ENCODE measurements around the gene NCOA3.

The NCOA3 gene

DNA sequence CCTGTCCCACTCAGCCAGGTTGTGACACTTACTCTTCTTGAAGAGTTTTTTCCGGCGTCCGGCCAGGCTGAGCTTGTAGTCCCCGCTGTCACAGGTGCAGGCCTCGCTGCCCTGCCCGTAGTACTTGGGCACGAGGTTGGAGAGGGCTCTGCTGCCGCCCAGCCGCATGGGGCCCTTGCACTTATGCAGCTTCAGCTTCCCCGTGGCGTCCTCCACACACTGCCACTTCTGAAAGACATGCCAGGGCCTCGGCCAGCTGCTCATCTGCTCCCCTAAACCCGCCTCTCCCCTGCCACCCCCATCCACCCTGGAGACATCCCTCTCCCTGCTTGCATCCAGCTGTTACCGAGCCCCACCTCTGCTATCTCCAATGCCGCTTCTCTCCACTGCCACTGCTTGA lies 170.5 kb downstream of the NCOA3 start:
- no peaks in the 10 kb centered on the region for H3K27me3 ChIP-seq (replicated peaks; ENCODE audit: control insufficient read depth, insufficient read depth, low read length)
- no peak overlapping the region for H3K4me3 ChIP-seq (replicated peaks; ENCODE audit: low read depth, low read length)
- DNase-seq (ENCODE audit: extremely low read depth, insufficient read length): no peak
- no peaks in the 10 kb centered on the region for H3K36me3 ChIP-seq (ENCODE audit: control insufficient read depth, insufficient read depth, low read length)
- TF ChIP-seq, protein P1, sequence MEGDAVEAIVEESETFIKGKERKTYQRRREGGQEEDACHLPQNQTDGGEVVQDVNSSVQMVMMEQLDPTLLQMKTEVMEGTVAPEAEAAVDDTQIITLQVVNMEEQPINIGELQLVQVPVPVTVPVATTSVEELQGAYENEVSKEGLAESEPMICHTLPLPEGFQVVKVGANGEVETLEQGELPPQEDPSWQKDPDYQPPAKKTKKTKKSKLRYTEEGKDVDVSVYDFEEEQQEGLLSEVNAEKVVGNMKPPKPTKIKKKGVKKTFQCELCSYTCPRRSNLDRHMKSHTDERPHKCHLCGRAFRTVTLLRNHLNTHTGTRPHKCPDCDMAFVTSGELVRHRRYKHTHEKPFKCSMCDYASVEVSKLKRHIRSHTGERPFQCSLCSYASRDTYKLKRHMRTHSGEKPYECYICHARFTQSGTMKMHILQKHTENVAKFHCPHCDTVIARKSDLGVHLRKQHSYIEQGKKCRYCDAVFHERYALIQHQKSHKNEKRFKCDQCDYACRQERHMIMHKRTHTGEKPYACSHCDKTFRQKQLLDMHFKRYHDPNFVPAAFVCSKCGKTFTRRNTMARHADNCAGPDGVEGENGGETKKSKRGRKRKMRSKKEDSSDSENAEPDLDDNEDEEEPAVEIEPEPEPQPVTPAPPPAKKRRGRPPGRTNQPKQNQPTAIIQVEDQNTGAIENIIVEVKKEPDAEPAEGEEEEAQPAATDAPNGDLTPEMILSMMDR (IDR thresholded peaks at IDR 0.05; ENCODE audit: insufficient read depth, low read length, poor library complexity, severe bottlenecking): no peak

DNA sequence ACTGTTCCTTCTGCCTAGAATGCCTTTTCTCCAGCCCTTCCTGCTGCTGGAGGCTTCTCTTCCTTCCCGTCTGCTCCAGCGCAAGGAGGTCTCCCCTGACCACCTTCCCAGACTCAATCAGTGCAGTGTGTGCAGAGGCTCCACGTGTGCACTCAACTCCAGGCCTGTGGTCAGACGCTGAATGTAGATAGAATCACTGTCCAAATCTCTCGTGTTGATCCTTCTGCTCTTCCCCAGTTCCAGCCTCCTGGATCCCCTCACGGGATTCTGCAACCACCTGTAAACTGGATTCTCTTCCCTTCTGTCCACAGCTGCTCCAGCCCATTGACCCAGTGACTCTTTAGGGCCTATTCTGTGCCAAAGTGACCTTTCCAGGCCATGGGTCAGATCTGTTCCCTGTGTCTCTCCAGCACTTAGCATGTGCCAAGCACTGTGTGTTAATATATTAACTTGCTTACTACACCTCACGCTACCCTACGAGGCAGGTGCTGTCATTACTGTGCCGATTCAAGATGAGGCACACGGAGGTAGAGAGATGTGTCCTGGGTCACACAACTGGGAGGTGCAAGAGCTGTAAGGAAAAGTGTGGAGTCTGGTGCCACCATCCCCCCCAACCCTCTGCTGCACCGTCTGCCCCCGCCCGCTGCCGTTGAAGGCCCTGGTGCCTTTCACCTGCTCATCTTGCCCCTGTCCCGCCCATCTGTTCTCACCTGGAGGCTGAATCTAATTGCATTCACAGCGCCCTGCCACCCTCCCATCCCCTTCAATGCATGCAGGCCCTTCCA lies 171.4 kb downstream of the NCOA3 start:
- DNase-seq (ENCODE audit: extremely low read depth, insufficient read length): no peak
- Histone ChIP-seq H3K4me3 (replicated peaks; ENCODE audit: low read depth, low read length) (no peak overlapping the region), H3K27me3 (replicated peaks; ENCODE audit: control insufficient read depth, insufficient read depth, low read length) (no peaks in the 10 kb centered on the region), H3K36me3 (ENCODE audit: control insufficient read depth, insufficient read depth, low read length) (no peaks in the 10 kb centered on the region)
- TF ChIP-seq, protein P1 (IDR thresholded peaks at IDR 0.05; ENCODE audit: insufficient read depth, low read length, poor library complexity, severe bottlenecking): no peak

DNA sequence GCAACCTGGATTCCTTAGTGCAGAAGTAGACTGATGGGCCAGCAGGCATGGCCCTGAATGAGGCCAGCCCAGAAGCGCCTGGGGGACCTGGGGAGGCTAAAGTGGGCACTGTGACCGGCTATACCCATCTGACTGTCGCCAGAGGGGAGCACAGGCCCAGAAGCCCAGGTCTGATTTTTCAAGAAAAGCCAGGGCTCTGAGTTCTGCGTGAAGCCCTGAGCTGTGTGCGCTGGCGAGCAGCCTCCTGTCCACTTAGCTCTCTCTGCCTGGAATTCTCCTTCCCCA lies 171.9 kb downstream of the NCOA3 start:
- TF ChIP-seq, protein P1 (IDR thresholded peaks at IDR 0.05; ENCODE audit: insufficient read depth, low read length, poor library complexity, severe bottlenecking): no peak
- Histone ChIP-seq H3K4me3 (replicated peaks; ENCODE audit: low read depth, low read length) (no peak overlapping the region), H3K36me3 (ENCODE audit: control insufficient read depth, insufficient read depth, low read length) (no peaks in the 10 kb centered on the region), H3K27me3 (replicated peaks; ENCODE audit: control insufficient read depth, insufficient read depth, low read length) (no peaks in the 10 kb centered on the region)
- DNase-seq (ENCODE audit: extremely low read depth, insufficient read length): no peak

DNA sequence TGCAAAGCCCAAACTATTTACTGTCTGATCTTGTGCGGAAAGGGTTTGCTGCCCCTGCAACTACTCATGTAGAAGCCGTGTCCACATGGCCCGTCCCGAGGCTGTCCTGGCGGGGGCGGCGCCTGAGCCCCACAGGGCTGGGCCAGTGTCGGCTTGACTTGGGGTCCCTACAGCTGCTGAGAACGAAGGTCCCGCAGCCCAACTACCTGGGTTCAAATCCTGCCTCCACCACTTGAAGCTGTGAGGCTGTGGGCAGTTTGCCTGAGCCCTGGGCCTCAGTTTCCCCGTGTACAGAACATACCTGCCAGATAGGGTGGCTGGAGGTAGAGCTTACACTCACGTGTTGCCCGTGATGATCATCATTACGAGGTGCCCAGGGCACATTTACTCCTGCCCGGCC lies 172.5 kb downstream of the NCOA3 start:
- Histone ChIP-seq H3K4me3 (replicated peaks; ENCODE audit: low read depth, low read length) (no peak overlapping the region), H3K36me3 (ENCODE audit: control insufficient read depth, insufficient read depth, low read length) (no peaks in the 10 kb centered on the region), H3K27me3 (replicated peaks; ENCODE audit: control insufficient read depth, insufficient read depth, low read length) (no peaks in the 10 kb centered on the region)
- TF ChIP-seq, protein P1 (IDR thresholded peaks at IDR 0.05; ENCODE audit: insufficient read depth, low read length, poor library complexity, severe bottlenecking): no peak
- no peak for DNase-seq (ENCODE audit: extremely low read depth, insufficient read length)

DNA sequence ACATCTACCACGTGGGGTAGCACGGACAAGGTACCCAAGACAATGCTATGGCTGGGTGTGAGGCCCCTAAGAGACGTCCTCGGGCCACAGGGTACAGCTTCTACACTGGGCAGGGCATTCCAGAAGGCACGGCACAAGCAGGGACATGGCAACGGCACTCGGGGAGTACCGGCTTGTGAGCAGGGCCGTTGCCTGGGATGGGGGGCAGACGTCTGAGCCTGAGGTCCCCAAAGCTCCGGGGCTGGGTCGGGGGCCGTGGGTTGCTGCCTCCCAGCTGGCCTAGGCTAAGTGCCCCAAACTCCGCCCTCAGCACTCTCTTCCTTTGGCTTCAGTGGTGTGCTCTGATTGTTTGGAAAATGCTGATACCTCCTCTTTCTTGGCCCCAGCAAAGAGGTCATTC lies 173.0 kb downstream of the NCOA3 start:
- Histone ChIP-seq H3K36me3 (ENCODE audit: control insufficient read depth, insufficient read depth, low read length) (no peaks in the 10 kb centered on the region), H3K27me3 (replicated peaks; ENCODE audit: control insufficient read depth, insufficient read depth, low read length) (no peaks in the 10 kb centered on the region), H3K4me3 (replicated peaks; ENCODE audit: low read depth, low read length) (no peak overlapping the region)
- TF ChIP-seq, protein P1 (IDR thresholded peaks at IDR 0.05; ENCODE audit: insufficient read depth, low read length, poor library complexity, severe bottlenecking): no peak
- DNase-seq (ENCODE audit: extremely low read depth, insufficient read length): no peak
